Neural cell (in vitro differentiated cells): ENCODE data around the gene C1R. TPM values are rescaled to one million over a fixed set of nuclear protein-coding genes. Genes with fewer than 3 reads are reported as not detected.
"Not testable (repeated sequence)": the region's sequence is repeated elsewhere in the genome, so short reads cannot be mapped to it uniquely, and the experiment has no call there.

Experiments
- H2AFZ ChIP-seq: fragments of 200-600, 300-800 bp; sonication (generic), shearing (Covaris generic); 2 replicates; pipeline ENCODE4 v1.6.0; 2014; ENCODE audit warnings: low read depth, mild to moderate bottlenecking, antibody characterized with exemption, low read length, moderate library complexity
- H3F3A ChIP-seq: fragments of 200-600 bp; shearing (Covaris generic); 2 replicates; pipeline ENCODE4 v1.6.1; 2016; ENCODE audit warnings: mild to moderate bottlenecking, moderate library complexity, mixed read lengths, antibody characterized with exemption, low read length; ENCODE audit not compliant: insufficient read depth, poor library complexity, severe bottlenecking
- H3K27ac ChIP-seq: fragments of 200-600, 300-800 bp; sonication (generic), shearing (Covaris generic); 2 replicates; pipeline ENCODE4 v1.5.1; 2014; ENCODE audit warnings: mild to moderate bottlenecking, low read length, moderate library complexity
- H3K27me3 ChIP-seq: fragments of 300-800, 200-600 bp; sonication (generic), shearing (Covaris generic); 2 replicates; pipeline ENCODE4 v1.6.0; 2014; ENCODE audit warnings: mild to moderate bottlenecking, low read depth, low read length, moderate library complexity; ENCODE audit not compliant: insufficient read depth
- H3K36me3 ChIP-seq: fragments of 300-800, 200-600 bp; sonication (generic), shearing (Covaris generic); 2 replicates; pipeline ENCODE4 v1.5.1; 2014; ENCODE audit warnings: mild to moderate bottlenecking, antibody characterized with exemption, low read length, moderate library complexity; ENCODE audit not compliant: insufficient read depth
- H3K4me2 ChIP-seq: fragments of 300-800, 200-600 bp; sonication (generic), shearing (Covaris generic); 2 replicates; pipeline ENCODE4 v1.6.0; 2014; ENCODE audit warnings: mild to moderate bottlenecking, low read length
- H3K4me3 ChIP-seq: fragments of 300-800, 200-600 bp; sonication (generic), shearing (Covaris generic); 2 replicates; pipeline ENCODE4 v1.5.1; 2014; ENCODE audit warnings: mild to moderate bottlenecking, low read length, moderate library complexity
- H3K79me2 ChIP-seq: fragments of 200-600 bp; shearing (Covaris generic); replicated peaks from 2 replicates; pipeline ENCODE4 v1.6.0; 2014; ENCODE audit warnings: mild to moderate bottlenecking, low read length, moderate library complexity; ENCODE audit not compliant: insufficient read depth
- H3K9ac ChIP-seq: fragments of 300-800, 200-600 bp; sonication (generic), shearing (Covaris generic); 2 replicates; pipeline ENCODE4 v1.6.1; 2016; ENCODE audit warnings: mild to moderate bottlenecking, low read length, mixed read lengths
- H3K9me2 ChIP-seq: fragments of 200-600 bp; shearing (Covaris generic); 2 replicates; pipeline ENCODE4 v1.6.1; 2016; ENCODE audit warnings: mild to moderate bottlenecking, low read length, mixed read lengths; ENCODE audit not compliant: insufficient read depth
- H3K9me3 ChIP-seq: fragments of 200-600, 300-800 bp; sonication (generic), shearing (Covaris generic); 2 replicates; pipeline ENCODE4 v1.6.1; 2016; ENCODE audit warnings: mild to moderate bottlenecking, mixed run types, low read length, moderate library complexity, mixed read lengths
- H4K20me1 ChIP-seq: fragments of 200-600 bp; shearing (Covaris generic); 2 replicates; pipeline ENCODE4 v1.6.1; 2016; ENCODE audit warnings: mild to moderate bottlenecking, mixed run types; ENCODE audit not compliant: insufficient read depth
- EP300 ChIP-seq: fragments of 450-650 bp; conservative IDR thresholded peaks from 2 replicates; pipeline ENCODE4 v1.6.1; 2014; ENCODE audit warnings: antibody characterized with exemption, mild to moderate bottlenecking, moderate library complexity; ENCODE audit not compliant: poor library complexity, severe bottlenecking
- EZH2 ChIP-seq: fragments of 200-600, 300-800 bp; shearing (Covaris generic), sonication (generic); IDR thresholded peaks from 2 replicates; pipeline ENCODE4 v1.6.1; 2014; ENCODE audit warnings: antibody characterized with exemption, low read length, borderline replicate concordance, mild to moderate bottlenecking; ENCODE audit not compliant: insufficient read depth, poor library complexity, severe bottlenecking
- MXI1 ChIP-seq: fragments of 450-650 bp; conservative IDR thresholded peaks from 2 replicates; pipeline ENCODE4 v1.6.1; 2014; ENCODE audit warnings: antibody characterized with exemption, mild to moderate bottlenecking; ENCODE audit not compliant: poor library complexity, severe bottlenecking
- POLR2AphosphoS5 ChIP-seq: IDR thresholded peaks from 2 replicates; pipeline ENCODE4 v1.6.1; 2012
- RAD21 ChIP-seq: fragments of 450-650 bp; conservative IDR thresholded peaks from 2 replicates; pipeline ENCODE4 v1.6.1; 2014; ENCODE audit warnings: antibody characterized with exemption, mild to moderate bottlenecking, moderate library complexity
- SMC3 ChIP-seq: fragments of 450-650 bp; conservative IDR thresholded peaks from 2 replicates; pipeline ENCODE4 v1.6.1; 2014; ENCODE audit warnings: antibody characterized with exemption, mild to moderate bottlenecking, moderate library complexity; ENCODE audit not compliant: poor library complexity
- TAF1 ChIP-seq: IDR thresholded peaks from 2 replicates; pipeline ENCODE4 v1.6.1; 2012; ENCODE audit warnings: low read depth
- polyA plus RNA-seq: library from polyadenylated mRNA; depleted of rRNA; stranded (reverse); fragments of >200 nt; gene quantifications from 2 replicates; pipeline ENCODE4 v1.2.3, GENCODE V29; 2014
- TF ChIP-seq, protein P1 (sequence below): fragments of 450-650 bp; IDR thresholded peaks from 2 replicates; pipeline ENCODE4 v1.5.1; 2014; ENCODE audit warnings: antibody characterized with exemption, mild to moderate bottlenecking, moderate library complexity; ENCODE audit not compliant: poor library complexity, severe bottlenecking
- TF ChIP-seq, protein P2 (sequence below): IDR thresholded peaks from 2 replicates; pipeline ENCODE4 v1.6.1; 2012; ENCODE audit warnings: borderline replicate concordance

C1R gene
- polyA plus RNA-seq, 1 donor from 2014 or later, result 1.7 TPM

DNA sequence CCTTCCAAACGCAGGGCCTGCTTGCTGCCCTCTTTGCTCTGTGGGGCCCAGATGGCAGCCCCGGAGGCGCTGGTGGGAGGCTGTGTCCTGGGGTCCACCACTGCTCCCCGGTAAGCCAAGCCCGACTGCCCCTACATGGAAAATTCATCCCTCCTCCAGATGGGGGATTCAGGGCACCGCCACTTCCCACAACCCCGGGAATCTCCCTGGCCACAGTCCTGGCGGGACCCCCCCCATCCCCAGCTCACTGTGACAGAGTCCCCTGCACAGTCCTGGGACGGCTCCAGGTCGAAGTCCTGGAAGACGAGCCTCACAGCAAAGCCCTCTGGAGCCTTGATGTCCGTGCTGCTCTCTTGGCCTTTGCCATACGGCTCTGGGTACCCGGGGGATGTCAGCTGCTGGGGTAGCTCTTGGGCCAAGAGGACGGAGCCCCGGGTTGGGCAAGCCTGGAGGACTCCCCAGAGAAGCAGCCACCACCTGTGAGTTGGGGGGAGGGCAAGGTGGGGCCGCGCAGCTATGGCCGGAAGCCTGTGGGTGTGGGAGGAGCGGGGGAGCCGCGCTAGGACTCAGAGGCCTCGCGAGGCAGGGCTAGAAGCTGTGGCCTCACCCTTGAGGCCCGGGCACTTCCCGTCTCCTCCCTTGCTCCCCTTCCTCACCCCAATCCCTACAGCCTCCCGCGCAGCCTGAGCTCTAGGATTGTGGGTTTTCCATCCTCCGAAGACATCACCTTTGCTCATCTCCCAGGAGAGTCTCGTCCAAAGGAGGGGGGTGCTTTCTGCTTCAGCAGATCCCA lies 16.0 kb upstream of the C1R start:
- H3K9me2 ChIP-seq, result no peaks in the 10 kb centered on the region
- H3K4me2 ChIP-seq, result no peak overlapping the region
- no peak for TF ChIP-seq MXI1
- TF ChIP-seq SMC3, result no peak
- TF ChIP-seq, protein P1, sequence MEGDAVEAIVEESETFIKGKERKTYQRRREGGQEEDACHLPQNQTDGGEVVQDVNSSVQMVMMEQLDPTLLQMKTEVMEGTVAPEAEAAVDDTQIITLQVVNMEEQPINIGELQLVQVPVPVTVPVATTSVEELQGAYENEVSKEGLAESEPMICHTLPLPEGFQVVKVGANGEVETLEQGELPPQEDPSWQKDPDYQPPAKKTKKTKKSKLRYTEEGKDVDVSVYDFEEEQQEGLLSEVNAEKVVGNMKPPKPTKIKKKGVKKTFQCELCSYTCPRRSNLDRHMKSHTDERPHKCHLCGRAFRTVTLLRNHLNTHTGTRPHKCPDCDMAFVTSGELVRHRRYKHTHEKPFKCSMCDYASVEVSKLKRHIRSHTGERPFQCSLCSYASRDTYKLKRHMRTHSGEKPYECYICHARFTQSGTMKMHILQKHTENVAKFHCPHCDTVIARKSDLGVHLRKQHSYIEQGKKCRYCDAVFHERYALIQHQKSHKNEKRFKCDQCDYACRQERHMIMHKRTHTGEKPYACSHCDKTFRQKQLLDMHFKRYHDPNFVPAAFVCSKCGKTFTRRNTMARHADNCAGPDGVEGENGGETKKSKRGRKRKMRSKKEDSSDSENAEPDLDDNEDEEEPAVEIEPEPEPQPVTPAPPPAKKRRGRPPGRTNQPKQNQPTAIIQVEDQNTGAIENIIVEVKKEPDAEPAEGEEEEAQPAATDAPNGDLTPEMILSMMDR, result no peak
- TF ChIP-seq TAF1, result no peak
- no peak for TF ChIP-seq EZH2
- no peak for TF ChIP-seq POLR2AphosphoS5
- TF ChIP-seq EP300, result no peak
- TF ChIP-seq RAD21, result no peak
- TF ChIP-seq, protein P2, sequence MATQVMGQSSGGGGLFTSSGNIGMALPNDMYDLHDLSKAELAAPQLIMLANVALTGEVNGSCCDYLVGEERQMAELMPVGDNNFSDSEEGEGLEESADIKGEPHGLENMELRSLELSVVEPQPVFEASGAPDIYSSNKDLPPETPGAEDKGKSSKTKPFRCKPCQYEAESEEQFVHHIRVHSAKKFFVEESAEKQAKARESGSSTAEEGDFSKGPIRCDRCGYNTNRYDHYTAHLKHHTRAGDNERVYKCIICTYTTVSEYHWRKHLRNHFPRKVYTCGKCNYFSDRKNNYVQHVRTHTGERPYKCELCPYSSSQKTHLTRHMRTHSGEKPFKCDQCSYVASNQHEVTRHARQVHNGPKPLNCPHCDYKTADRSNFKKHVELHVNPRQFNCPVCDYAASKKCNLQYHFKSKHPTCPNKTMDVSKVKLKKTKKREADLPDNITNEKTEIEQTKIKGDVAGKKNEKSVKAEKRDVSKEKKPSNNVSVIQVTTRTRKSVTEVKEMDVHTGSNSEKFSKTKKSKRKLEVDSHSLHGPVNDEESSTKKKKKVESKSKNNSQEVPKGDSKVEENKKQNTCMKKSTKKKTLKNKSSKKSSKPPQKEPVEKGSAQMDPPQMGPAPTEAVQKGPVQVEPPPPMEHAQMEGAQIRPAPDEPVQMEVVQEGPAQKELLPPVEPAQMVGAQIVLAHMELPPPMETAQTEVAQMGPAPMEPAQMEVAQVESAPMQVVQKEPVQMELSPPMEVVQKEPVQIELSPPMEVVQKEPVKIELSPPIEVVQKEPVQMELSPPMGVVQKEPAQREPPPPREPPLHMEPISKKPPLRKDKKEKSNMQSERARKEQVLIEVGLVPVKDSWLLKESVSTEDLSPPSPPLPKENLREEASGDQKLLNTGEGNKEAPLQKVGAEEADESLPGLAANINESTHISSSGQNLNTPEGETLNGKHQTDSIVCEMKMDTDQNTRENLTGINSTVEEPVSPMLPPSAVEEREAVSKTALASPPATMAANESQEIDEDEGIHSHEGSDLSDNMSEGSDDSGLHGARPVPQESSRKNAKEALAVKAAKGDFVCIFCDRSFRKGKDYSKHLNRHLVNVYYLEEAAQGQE, result no peak
- peak overlapping the region; percentile 43 for H3K4me3 ChIP-seq
- H3K79me2 ChIP-seq, result no peaks in the 10 kb centered on the region
- no peaks in the 10 kb centered on the region for H3F3A ChIP-seq
- no peaks in the 10 kb centered on the region for H4K20me1 ChIP-seq
- peak overlapping the region; percentile 36 for H3K9ac ChIP-seq
- no peak overlapping the region for H3K27ac ChIP-seq
- no peaks in the 10 kb centered on the region for H3K36me3 ChIP-seq
- no peaks in the 10 kb centered on the region for H3K27me3 ChIP-seq
- H2AFZ ChIP-seq, result peak overlapping the region; percentile 33
- no peaks in the 10 kb centered on the region for H3K9me3 ChIP-seq

- Histone ChIP-seq H3K9me3 (no peaks in the 10 kb centered on the region), H3K27ac (no peak overlapping the region), H3K36me3 (no peaks in the 10 kb centered on the region), H3F3A (no peaks in the 10 kb centered on the region), H2AFZ (no peak overlapping the region), H4K20me1 (no peaks in the 10 kb centered on the region), H3K9me2 (no peaks in the 10 kb centered on the region), H3K9ac (no peak overlapping the region), H3K79me2 (no peaks in the 10 kb centered on the region), H3K4me2 (no peak overlapping the region), H3K27me3 (no peaks in the 10 kb centered on the region), H3K4me3 (no peak overlapping the region)
- TF ChIP-seq SMC3 (no peak), MXI1 (no peak), POLR2AphosphoS5 (no peak), EP300 (no peak), EZH2 (no peak), RAD21 (no peak), TAF1 (no peak)
- TF ChIP-seq, protein P1, result no peak
- TF ChIP-seq, protein P2, result no peak
Measured at GRCh38 chr12:7107636-7108002, 15.4 kb upstream of the C1R start.

- not testable (repeated sequence) for H2AFZ ChIP-seq, H3K9me3 ChIP-seq, H3K79me2 ChIP-seq, H3F3A ChIP-seq, H3K9me2 ChIP-seq, H3K9ac ChIP-seq, H3K4me3 ChIP-seq, H3K27me3 ChIP-seq, H3K27ac ChIP-seq, H3K4me2 ChIP-seq, H3K36me3 ChIP-seq, H4K20me1 ChIP-seq
Measured at GRCh38 chr12:7107181-7107580, 14.9 kb upstream of the C1R start.
